Spleen (tissue), 7 donors: ENCODE results near the gene SNX30.

ENCODE experiments used
- POLR2A ChIP-seq, 3 donors: fragments of 450-650 bp; IDR thresholded peaks; one replicate each; pipeline ENCODE4 v1.5.1; 2017; ENCODE audit warnings: antibody characterized with exemption in 3 of 3, mild to moderate bottlenecking in 1 of 3
- TF ChIP-seq, protein P1 (sequence below), 11 experiments: fragments of 200-600 bp in 7 of 11; fragments of 450-650 bp in 4 of 11; sonication (generic) in 4 of 11; IDR thresholded peaks in 8 of 11; conservative IDR thresholded peaks in 3 of 11; 1 replicate in 7 of 11; 2 replicates in 4 of 11; pipeline versions ENCODE4 v1.4.0 to v1.8.0; 2016 to 2021; ENCODE audit warnings: antibody characterized with exemption in 11 of 11, inconsistent platforms in 4 of 11, mild to moderate bottlenecking in 1 of 11
- donor health status: DM: no; HTN: no; CAD: no; lungs with moderate emphysema.
- donor health status: DM: no; HTN: no; CAD: no.
- donor health status: DM: no; HTN: no; CAD: no.

- no peak for TF ChIP-seq POLR2A (IDR thresholded peaks at IDR 0.05)
- TF ChIP-seq, protein P1, sequence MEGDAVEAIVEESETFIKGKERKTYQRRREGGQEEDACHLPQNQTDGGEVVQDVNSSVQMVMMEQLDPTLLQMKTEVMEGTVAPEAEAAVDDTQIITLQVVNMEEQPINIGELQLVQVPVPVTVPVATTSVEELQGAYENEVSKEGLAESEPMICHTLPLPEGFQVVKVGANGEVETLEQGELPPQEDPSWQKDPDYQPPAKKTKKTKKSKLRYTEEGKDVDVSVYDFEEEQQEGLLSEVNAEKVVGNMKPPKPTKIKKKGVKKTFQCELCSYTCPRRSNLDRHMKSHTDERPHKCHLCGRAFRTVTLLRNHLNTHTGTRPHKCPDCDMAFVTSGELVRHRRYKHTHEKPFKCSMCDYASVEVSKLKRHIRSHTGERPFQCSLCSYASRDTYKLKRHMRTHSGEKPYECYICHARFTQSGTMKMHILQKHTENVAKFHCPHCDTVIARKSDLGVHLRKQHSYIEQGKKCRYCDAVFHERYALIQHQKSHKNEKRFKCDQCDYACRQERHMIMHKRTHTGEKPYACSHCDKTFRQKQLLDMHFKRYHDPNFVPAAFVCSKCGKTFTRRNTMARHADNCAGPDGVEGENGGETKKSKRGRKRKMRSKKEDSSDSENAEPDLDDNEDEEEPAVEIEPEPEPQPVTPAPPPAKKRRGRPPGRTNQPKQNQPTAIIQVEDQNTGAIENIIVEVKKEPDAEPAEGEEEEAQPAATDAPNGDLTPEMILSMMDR (IDR thresholded peaks at IDR 0.05 in 8 of 11, conservative IDR thresholded peaks at IDR 0.05 in 3 of 11), result no peak
Observed at GRCh38 chr9:112719696-112720095, 30.9 kb upstream of the SNX30 start.
